Measurements from ENCODE around the gene COL11A2. TPM values are rescaled to one million over a fixed set of nuclear protein-coding genes. Genes with fewer than 3 reads are reported as not detected.
"Not testable (repeated sequence)": the region's sequence is repeated elsewhere in the genome, so short reads cannot be mapped to it uniquely, and the experiment has no call there.

Gene COL11A2
- total and polyA plus RNA-seq, 2 of the 13 experiments (the other 11 are each of a cell fraction or from before 2014, with no cell fraction given) = 0.55 TPM

- no peak for ATAC-seq
- no peak for DNase-seq (ENCODE audit: low spot score)
- no peak for TF ChIP-seq DR1 (CRISPR knock-in tag; IDR thresholded peaks at IDR 0.05)
- no peak for TF ChIP-seq ZNF30 (CRISPR knock-in tag; IDR thresholded peaks at IDR 0.05)
- no peak for TF ChIP-seq NCOR1 (IDR thresholded peaks at IDR 0.05; ENCODE audit: borderline replicate concordance, low read length)
- TF ChIP-seq HNRNPH1 (optimal IDR thresholded peaks at IDR 0.05; ENCODE audit: low read depth, low read length) = no peak
- no peak for TF ChIP-seq CBX5 (CRISPR knock-in tag; IDR thresholded peaks at IDR 0.05; ENCODE audit: borderline replicate concordance)
- TF ChIP-seq, protein P1, sequence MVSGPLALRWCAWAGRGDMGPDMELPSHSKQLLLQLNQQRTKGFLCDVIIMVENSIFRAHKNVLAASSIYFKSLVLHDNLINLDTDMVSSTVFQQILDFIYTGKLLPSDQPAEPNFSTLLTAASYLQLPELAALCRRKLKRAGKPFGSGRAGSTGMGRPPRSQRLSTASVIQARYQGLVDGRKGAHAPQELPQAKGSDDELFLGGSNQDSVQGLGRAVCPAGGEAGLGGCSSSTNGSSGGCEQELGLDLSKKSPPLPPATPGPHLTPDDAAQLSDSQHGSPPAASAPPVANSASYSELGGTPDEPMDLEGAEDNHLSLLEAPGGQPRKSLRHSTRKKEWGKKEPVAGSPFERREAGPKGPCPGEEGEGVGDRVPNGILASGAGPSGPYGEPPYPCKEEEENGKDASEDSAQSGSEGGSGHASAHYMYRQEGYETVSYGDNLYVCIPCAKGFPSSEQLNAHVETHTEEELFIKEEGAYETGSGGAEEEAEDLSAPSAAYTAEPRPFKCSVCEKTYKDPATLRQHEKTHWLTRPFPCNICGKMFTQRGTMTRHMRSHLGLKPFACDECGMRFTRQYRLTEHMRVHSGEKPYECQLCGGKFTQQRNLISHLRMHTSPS (CRISPR knock-in tag; IDR thresholded peaks at IDR 0.05; ENCODE audit: low read depth) = no peak
- TF ChIP-seq ZNF598 (CRISPR knock-in tag; IDR thresholded peaks at IDR 0.05; ENCODE audit: borderline replicate concordance) = no peak
- no peak for TF ChIP-seq ZNF766 (CRISPR knock-in tag; IDR thresholded peaks at IDR 0.05; ENCODE audit: borderline replicate concordance)
- no peak for TF ChIP-seq XRCC5 (optimal IDR thresholded peaks at IDR 0.05; ENCODE audit: low read length)
- TF ChIP-seq ZBTB20 (CRISPR knock-in tag; IDR thresholded peaks at IDR 0.05; ENCODE audit: borderline replicate concordance, low read depth) = no peak
- no peak for TF ChIP-seq TMF1 (CRISPR knock-in tag; IDR thresholded peaks at IDR 0.05; ENCODE audit: low read depth)
- no peak for TF ChIP-seq ZNF34 (CRISPR knock-in tag; IDR thresholded peaks at IDR 0.05; ENCODE audit: borderline replicate concordance)
- TF ChIP-seq YEATS4 (CRISPR knock-in tag; IDR thresholded peaks at IDR 0.05; ENCODE audit: borderline replicate concordance) = no peak
- intact Hi-C loops (cut with micrococcal nuclease; ENCODE audit: unreplicated experiment) (no loop called here), in situ Hi-C loops (cut with HindIII; ENCODE audit: extremely low pct_ligation_motif_present, low pct_unique_long_range_greater_than_20kb) (no loop called here)
- WGBS (ENCODE audit: low lambda C conversion rate) = 6% methylated on average over 6 of the region's 6 CpGs
- Histone ChIP-seq H3K4me1 (ENCODE audit: insufficient read depth, low read length) (no peaks in the 10 kb centered on the region), H3K27me3 (ENCODE audit: control insufficient read depth in 1 of 2, insufficient read depth in 2 of 2, low read length in 2 of 2) (peaks cover 2 to 39% of the 10 kb centered on the region in 2 experiments; a peak in 4 of 5 replicates), H3K9me3 (ENCODE audit: low read length) (no peaks in the 10 kb centered on the region), H3K4me3 (replicated peaks in 1 of 3; ENCODE audit: insufficient read depth in 1 of 3, low read depth in 2 of 3, low read length in 3 of 3) (no peak overlapping the region), H2AFZ (ENCODE audit: low read length) (no peak overlapping the region), H3K36me3 (replicated peaks in 1 of 2; ENCODE audit: control insufficient read depth in 1 of 2, insufficient read depth in 2 of 2, low read length in 2 of 2) (no peaks in the 10 kb centered on the region), H3K9ac (ENCODE audit: insufficient read depth, low read depth, low read length) (no peak overlapping the region), H3K4me2 (ENCODE audit: low read depth, low read length) (no peak overlapping the region), H4K20me1 (ENCODE audit: insufficient read depth, low read length) (no peaks in the 10 kb centered on the region), H3K79me2 (ENCODE audit: insufficient read depth, low read length) (no peaks in the 10 kb centered on the region), H3K27ac (ENCODE audit: extremely low read length, insufficient read depth, low read length) (no peak overlapping the region)
- BruUV-seq (replicated peaks) = no TSS peak
- POLR2A ChIA-PET = interaction anchor here (1.6 kb wide), 1 partner anchor 14 kb away, joined by 6 read pairs; no protein-coding TSS in a partner anchor
- FAIRE-seq = no peak
- CTCF ChIA-PET (ENCODE audit: low intra/inter-chr PET ratio, low total read pairs) = no interaction called here
Measured at GRCh38 chr6:33235221-33235634, 43.0 kb upstream of the COL11A2 start.

GRCh38 chr6:33226503-33227120 lies 34.3 kb upstream of the COL11A2 start:
- FAIRE-seq; intact Hi-C loops (cut with micrococcal nuclease; ENCODE audit: unreplicated experiment); H3K36me3 ChIP-seq (replicated peaks in 1 of 2; ENCODE audit: control insufficient read depth in 1 of 2, insufficient read depth in 2 of 2, low read length in 2 of 2); H4K20me1 ChIP-seq (ENCODE audit: insufficient read depth, low read length); H3K4me2 ChIP-seq (ENCODE audit: low read depth, low read length); in situ Hi-C loops (cut with HindIII; ENCODE audit: extremely low pct_ligation_motif_present, low pct_unique_long_range_greater_than_20kb); BruUV-seq (replicated peaks); POLR2A ChIA-PET; H3K27ac ChIP-seq (ENCODE audit: extremely low read length, insufficient read depth, low read length); H2AFZ ChIP-seq (ENCODE audit: low read length); H3K4me3 ChIP-seq (replicated peaks in 1 of 3; ENCODE audit: insufficient read depth in 1 of 3, low read depth in 2 of 3, low read length in 3 of 3); H3K79me2 ChIP-seq (ENCODE audit: insufficient read depth, low read length); CTCF ChIA-PET (ENCODE audit: low intra/inter-chr PET ratio, low total read pairs); H3K27me3 ChIP-seq (ENCODE audit: control insufficient read depth in 1 of 2, insufficient read depth in 2 of 2, low read length in 2 of 2); ATAC-seq; H3K9me3 ChIP-seq (ENCODE audit: low read length); H3K9ac ChIP-seq (ENCODE audit: insufficient read depth, low read depth, low read length); DNase-seq (ENCODE audit: low spot score); H3K4me1 ChIP-seq (ENCODE audit: insufficient read depth, low read length): not testable (repeated sequence)
- 37% methylated on average over 14 of the region's 14 CpGs for WGBS (ENCODE audit: low lambda C conversion rate)
